Neural progenitor cell (in vitro differentiated cells): ENCODE results near the gene IFNAR1. TPM values are rescaled to one million over a fixed set of nuclear protein-coding genes. Genes with fewer than 3 reads are reported as not detected.

Source experiments
- DNase-seq: peaks from one replicate; pipeline ENCODE4 v3.0.0-alpha.2; 2016; ENCODE audit warnings: low spot score
- H2AFZ ChIP-seq: fragments of 200-600 bp; sonication (generic); replicated peaks from 2 replicates; pipeline ENCODE4 v1.6.1; 2016; ENCODE audit warnings: antibody characterized with exemption
- H3F3A ChIP-seq: fragments of 200-600 bp; sonication (generic); 2 replicates; pipeline ENCODE4 v1.6.1; 2016; ENCODE audit warnings: antibody characterized with exemption, low read depth
- H3K27ac ChIP-seq: fragments of 200-600 bp; sonication (generic); 2 replicates; pipeline ENCODE4 v1.5.1; 2016; ENCODE audit warnings: mild to moderate bottlenecking
- H3K27me3 ChIP-seq: fragments of 200-600 bp; sonication (generic); 2 replicates; pipeline ENCODE4 v1.6.1; 2016; ENCODE audit warnings: mild to moderate bottlenecking, moderate library complexity
- H3K36me3 ChIP-seq: fragments of 200-600 bp; sonication (generic); 2 replicates; pipeline ENCODE4 v1.5.1; 2016
- H3K4me1 ChIP-seq: fragments of 200-600 bp; sonication (generic); 2 replicates; pipeline ENCODE4 v1.6.1; 2016; ENCODE audit warnings: mixed run types
- H3K4me2 ChIP-seq: fragments of 200-600 bp; sonication (generic); 2 replicates; pipeline ENCODE4 v1.6.1; 2016
- H3K4me3 ChIP-seq: fragments of 200-600 bp; sonication (generic); 2 replicates; pipeline ENCODE4 v1.5.1; 2016
- H3K79me2 ChIP-seq: fragments of 200-600 bp; sonication (generic); 2 replicates; pipeline ENCODE4 v1.6.1; 2016; ENCODE audit warnings: low read depth
- H3K9ac ChIP-seq: fragments of 200-600 bp; sonication (generic); 2 replicates; pipeline ENCODE4 v1.6.1; 2016
- H3K9me3 ChIP-seq: fragments of 200-600 bp; sonication (generic); 2 replicates; pipeline ENCODE4 v1.5.1; 2016; ENCODE audit warnings: low read depth
- H4K20me1 ChIP-seq: fragments of 200-600 bp; sonication (generic); 2 replicates; pipeline ENCODE4 v1.6.1; 2016; ENCODE audit warnings: low read depth
- H3K27ac Mint-ChIP-seq: 3 replicates; pipeline ENCODE4 v1.8.0; 2021; ENCODE audit warnings: mixed read lengths
- H3K27me3 Mint-ChIP-seq: 2 replicates; pipeline ENCODE4 v1.8.0; 2022; ENCODE audit warnings: low read depth, mild to moderate bottlenecking, inconsistent platforms, moderate library complexity, mixed read lengths; ENCODE audit not compliant: insufficient read depth
- H3K36me3 Mint-ChIP-seq: 3 replicates; pipeline ENCODE4 v1.8.0; 2021; ENCODE audit warnings: mixed read lengths
- H3K4me1 Mint-ChIP-seq: 3 replicates; pipeline ENCODE4 v1.8.0; 2021; ENCODE audit warnings: mixed read lengths
- H3K4me3 Mint-ChIP-seq: 3 replicates; pipeline ENCODE4 v1.8.0; 2021; ENCODE audit warnings: mild to moderate bottlenecking, moderate library complexity, mixed read lengths
- H3K9me3 Mint-ChIP-seq: 3 replicates; pipeline ENCODE4 v1.8.0; 2020; ENCODE audit warnings: mixed read lengths
- EZH2 ChIP-seq: fragments of 200-600 bp; sonication (generic); IDR thresholded peaks from 2 replicates; pipeline ENCODE4 v1.6.1; 2017; ENCODE audit warnings: antibody characterized with exemption, mild to moderate bottlenecking, moderate library complexity
- EZH2phosphoT487 ChIP-seq: fragments of 200-600 bp; sonication (generic); IDR thresholded peaks from 2 replicates; pipeline ENCODE4 v1.6.1; 2017; ENCODE audit warnings: antibody characterized with exemption
- total RNA-seq: library from RNA; depleted of rRNA; stranded (reverse); fragments of >200 nt; gene quantifications from 2 replicates; pipeline ENCODE4 v1.2.3, GENCODE V29; 2015; ENCODE audit warnings: low replicate concordance
- TF ChIP-seq, protein P1 (sequence below): fragments of 200-600 bp; sonication (generic); IDR thresholded peaks from 2 replicates; pipeline ENCODE4 v1.5.1; 2017; ENCODE audit warnings: antibody characterized with exemption, mild to moderate bottlenecking

Gene IFNAR1
- total RNA-seq, 1 donor from 2014 or later, result 9.5 TPM

DNA sequence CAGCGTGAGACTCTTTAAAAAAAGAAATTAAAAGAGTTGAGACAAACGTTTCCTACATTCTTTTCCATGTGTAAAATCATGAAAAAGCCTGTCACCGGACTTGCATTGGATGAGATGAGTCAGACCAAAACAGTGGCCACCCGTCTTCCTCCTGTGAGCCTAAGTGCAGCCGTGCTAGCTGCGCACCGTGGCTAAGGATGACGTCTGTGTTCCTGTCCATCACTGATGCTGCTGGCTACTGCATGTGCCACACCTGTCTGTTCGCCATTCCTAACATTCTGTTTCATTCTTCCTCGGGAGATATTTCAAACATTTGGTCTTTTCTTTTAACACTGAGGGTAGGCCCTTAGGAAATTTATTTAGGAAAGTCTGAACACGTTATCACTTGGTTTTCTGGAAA lies 31.2 kb downstream of the IFNAR1 start:
- DNase-seq, result no peak
- Histone ChIP-seq H3K36me3 (peaks cover 3% of the 10 kb centered on the region), H3K27ac (no peak overlapping the region), H3K27me3 (no peaks in the 10 kb centered on the region), H3K4me2 (no peak overlapping the region), H3K4me1 (no peaks in the 10 kb centered on the region), H4K20me1 (no peaks in the 10 kb centered on the region), H2AFZ (no peak overlapping the region), H3K79me2 (no peaks in the 10 kb centered on the region), H3F3A (peaks cover 6% of the 10 kb centered on the region), H3K4me3 (no peak overlapping the region), H3K9me3 (no peaks in the 10 kb centered on the region), H3K9ac (no peak overlapping the region)
- H3K9me3 Mint-ChIP-seq, result no peaks in the 10 kb centered on the region
- H3K36me3 Mint-ChIP-seq, result peaks cover 15% of the 10 kb centered on the region
- peaks cover under 1% of the 10 kb centered on the region for H3K4me1 Mint-ChIP-seq
- H3K27me3 Mint-ChIP-seq, result peaks cover 4% of the 10 kb centered on the region
- no peak overlapping the region for H3K27ac Mint-ChIP-seq
- TF ChIP-seq, protein P1, sequence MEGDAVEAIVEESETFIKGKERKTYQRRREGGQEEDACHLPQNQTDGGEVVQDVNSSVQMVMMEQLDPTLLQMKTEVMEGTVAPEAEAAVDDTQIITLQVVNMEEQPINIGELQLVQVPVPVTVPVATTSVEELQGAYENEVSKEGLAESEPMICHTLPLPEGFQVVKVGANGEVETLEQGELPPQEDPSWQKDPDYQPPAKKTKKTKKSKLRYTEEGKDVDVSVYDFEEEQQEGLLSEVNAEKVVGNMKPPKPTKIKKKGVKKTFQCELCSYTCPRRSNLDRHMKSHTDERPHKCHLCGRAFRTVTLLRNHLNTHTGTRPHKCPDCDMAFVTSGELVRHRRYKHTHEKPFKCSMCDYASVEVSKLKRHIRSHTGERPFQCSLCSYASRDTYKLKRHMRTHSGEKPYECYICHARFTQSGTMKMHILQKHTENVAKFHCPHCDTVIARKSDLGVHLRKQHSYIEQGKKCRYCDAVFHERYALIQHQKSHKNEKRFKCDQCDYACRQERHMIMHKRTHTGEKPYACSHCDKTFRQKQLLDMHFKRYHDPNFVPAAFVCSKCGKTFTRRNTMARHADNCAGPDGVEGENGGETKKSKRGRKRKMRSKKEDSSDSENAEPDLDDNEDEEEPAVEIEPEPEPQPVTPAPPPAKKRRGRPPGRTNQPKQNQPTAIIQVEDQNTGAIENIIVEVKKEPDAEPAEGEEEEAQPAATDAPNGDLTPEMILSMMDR, result no peak
- TF ChIP-seq EZH2phosphoT487 (no peak), EZH2 (no peak)
- H3K4me3 Mint-ChIP-seq, result no peak overlapping the region

DNA sequence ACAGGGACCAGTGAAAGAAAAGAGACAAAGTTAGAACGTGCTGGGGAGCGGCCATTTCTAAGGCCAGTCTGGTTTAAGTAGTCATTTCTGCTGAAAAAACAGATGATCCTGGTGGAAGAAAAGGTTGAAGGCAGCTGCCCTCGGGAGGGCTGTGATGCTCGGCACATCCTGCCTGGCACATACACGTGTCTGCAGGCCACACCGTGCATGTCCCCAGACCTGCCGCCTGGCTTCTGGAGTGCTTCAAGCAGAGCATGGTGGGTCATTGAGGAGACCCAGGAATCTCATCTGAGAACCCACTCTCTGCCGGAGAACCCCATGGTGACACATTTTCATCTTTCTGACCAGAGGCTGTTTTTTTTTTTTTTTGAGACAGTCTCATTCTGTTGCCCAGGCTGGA lies 32.4 kb downstream of the IFNAR1 start:
- DNase-seq, result no peak
- Mint-ChIP-seq H3K36me3 (peaks cover 15% of the 10 kb centered on the region), H3K27me3 (peaks cover 3% of the 10 kb centered on the region), H3K4me1 (peaks cover 6% of the 10 kb centered on the region), H3K9me3 (no peaks in the 10 kb centered on the region), H3K27ac (no peak overlapping the region), H3K4me3 (no peak overlapping the region)
- Histone ChIP-seq H3K9me3 (no peaks in the 10 kb centered on the region), H3F3A (peaks cover 13% of the 10 kb centered on the region), H3K79me2 (no peaks in the 10 kb centered on the region), H3K27ac (no peak overlapping the region), H3K4me2 (no peak overlapping the region), H3K36me3 (peaks cover 3% of the 10 kb centered on the region), H3K4me3 (no peak overlapping the region), H4K20me1 (no peaks in the 10 kb centered on the region), H3K27me3 (no peaks in the 10 kb centered on the region), H3K9ac (no peak overlapping the region), H2AFZ (no peak overlapping the region), H3K4me1 (no peaks in the 10 kb centered on the region)
- TF ChIP-seq EZH2 (no peak), EZH2phosphoT487 (no peak)
- TF ChIP-seq, protein P1, result no peak

DNA sequence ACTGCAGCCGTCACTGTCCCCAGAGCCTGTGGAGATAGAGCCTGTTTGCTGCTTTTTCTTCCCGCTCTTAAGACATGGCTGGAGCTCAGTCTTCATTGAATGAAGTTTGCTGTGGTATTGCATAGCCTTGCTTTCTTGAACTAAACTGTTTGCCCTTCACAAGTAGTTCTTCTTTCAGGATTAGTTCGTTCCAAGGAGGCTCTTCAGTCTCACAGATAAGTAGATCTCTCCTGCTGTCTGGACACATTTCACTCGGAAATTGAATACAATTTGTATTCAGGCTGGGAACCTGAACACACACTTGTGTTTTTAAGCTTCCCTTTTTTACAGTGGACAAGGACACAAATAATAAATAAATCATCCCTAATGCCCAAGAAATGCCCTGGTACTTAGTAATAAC lies 34.7 kb downstream of the IFNAR1 start:
- no peak for DNase-seq
- no peak overlapping the region for H3K27ac Mint-ChIP-seq
- H3K36me3 ChIP-seq, result peaks cover 3% of the 10 kb centered on the region
- TF ChIP-seq, protein P1, result no peak
- TF ChIP-seq EZH2phosphoT487, result no peak
- no peak for TF ChIP-seq EZH2
- H3K36me3 Mint-ChIP-seq, result peaks cover 13% of the 10 kb centered on the region
- H3K27me3 ChIP-seq, result no peaks in the 10 kb centered on the region
- no peaks in the 10 kb centered on the region for H3K79me2 ChIP-seq
- H4K20me1 ChIP-seq, result no peaks in the 10 kb centered on the region
- H3F3A ChIP-seq, result peaks cover 18% of the 10 kb centered on the region
- H3K4me1 Mint-ChIP-seq, result peaks cover 6% of the 10 kb centered on the region
- no peak overlapping the region for H3K9ac ChIP-seq
- no peaks in the 10 kb centered on the region for H3K9me3 Mint-ChIP-seq
- H3K4me3 Mint-ChIP-seq, result no peak overlapping the region
- peaks cover 2% of the 10 kb centered on the region for H3K27me3 Mint-ChIP-seq
- H3K4me1 ChIP-seq, result no peaks in the 10 kb centered on the region
- H3K4me2 ChIP-seq, result no peak overlapping the region
- no peaks in the 10 kb centered on the region for H3K9me3 ChIP-seq
- no peak overlapping the region for H2AFZ ChIP-seq
- H3K27ac ChIP-seq, result no peak overlapping the region
- no peak overlapping the region for H3K4me3 ChIP-seq
